Progenitor cell of endocrine pancreas (in vitro differentiated cells): ENCODE data around the gene RFT1. TPM values are rescaled to one million over a fixed set of nuclear protein-coding genes. Genes with fewer than 3 reads are reported as not detected.
A peak's percentile ranks its signal among the peaks of the same experiment; 100 is the strongest.

Experiments used
- DNase-seq: peaks from one replicate; pipeline ENCODE4 v3.0.0; 2021; ENCODE audit warnings: low spot score; ENCODE audit not compliant: unreplicated experiment
- H3K27ac Mint-ChIP-seq: 2 replicates; pipeline ENCODE4 v1.8.0; 2021; ENCODE audit warnings: mild to moderate bottlenecking, moderate library complexity, mixed read lengths
- H3K27me3 Mint-ChIP-seq: 2 replicates; pipeline ENCODE4 v1.8.0; 2021; ENCODE audit warnings: mixed read lengths
- H3K36me3 Mint-ChIP-seq: 2 replicates; pipeline ENCODE4 v1.8.0; 2022; ENCODE audit warnings: mixed read lengths; ENCODE audit not compliant: insufficient read depth
- H3K4me1 Mint-ChIP-seq: 2 replicates; pipeline ENCODE4 v1.8.0; 2021; ENCODE audit warnings: low read depth, mixed read lengths
- H3K4me3 Mint-ChIP-seq: 2 replicates; pipeline ENCODE4 v1.8.0; 2021; ENCODE audit warnings: low read depth, mild to moderate bottlenecking, moderate library complexity, mixed read lengths
- H3K9me3 Mint-ChIP-seq: 2 replicates; pipeline ENCODE4 v1.8.0; 2021; ENCODE audit warnings: low read depth, mixed read lengths
- total RNA-seq: library from RNA; stranded (reverse); gene quantifications from 2 replicates; pipeline ENCODE4 v1.2.1, GENCODE V29; 2021
- TF ChIP-seq, protein P1 (sequence below): fragments of 200-600 bp; sonication (generic); IDR thresholded peaks from one replicate; pipeline ENCODE4 v1.5.0; 2021; ENCODE audit warnings: antibody characterized with exemption, mild to moderate bottlenecking; ENCODE audit not compliant: unreplicated experiment

RFT1 gene
- total RNA-seq, 1 donor from 2014 or later, result 22.5 TPM

GRCh38 chr3:53074366-53074696 is 55.9 kb downstream of the RFT1 start:
- Mint-ChIP-seq H3K27ac (no peak overlapping the region), H3K9me3 (no peaks in the 10 kb centered on the region), H3K4me1 (peaks cover 7% of the 10 kb centered on the region), H3K27me3 (peaks cover 4% of the 10 kb centered on the region), H3K4me3 (no peak overlapping the region), H3K36me3 (no peaks in the 10 kb centered on the region)
- no peak for DNase-seq
- TF ChIP-seq, protein P1, sequence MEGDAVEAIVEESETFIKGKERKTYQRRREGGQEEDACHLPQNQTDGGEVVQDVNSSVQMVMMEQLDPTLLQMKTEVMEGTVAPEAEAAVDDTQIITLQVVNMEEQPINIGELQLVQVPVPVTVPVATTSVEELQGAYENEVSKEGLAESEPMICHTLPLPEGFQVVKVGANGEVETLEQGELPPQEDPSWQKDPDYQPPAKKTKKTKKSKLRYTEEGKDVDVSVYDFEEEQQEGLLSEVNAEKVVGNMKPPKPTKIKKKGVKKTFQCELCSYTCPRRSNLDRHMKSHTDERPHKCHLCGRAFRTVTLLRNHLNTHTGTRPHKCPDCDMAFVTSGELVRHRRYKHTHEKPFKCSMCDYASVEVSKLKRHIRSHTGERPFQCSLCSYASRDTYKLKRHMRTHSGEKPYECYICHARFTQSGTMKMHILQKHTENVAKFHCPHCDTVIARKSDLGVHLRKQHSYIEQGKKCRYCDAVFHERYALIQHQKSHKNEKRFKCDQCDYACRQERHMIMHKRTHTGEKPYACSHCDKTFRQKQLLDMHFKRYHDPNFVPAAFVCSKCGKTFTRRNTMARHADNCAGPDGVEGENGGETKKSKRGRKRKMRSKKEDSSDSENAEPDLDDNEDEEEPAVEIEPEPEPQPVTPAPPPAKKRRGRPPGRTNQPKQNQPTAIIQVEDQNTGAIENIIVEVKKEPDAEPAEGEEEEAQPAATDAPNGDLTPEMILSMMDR, result no peak

GRCh38 chr3:53073553-53074365 is 56.5 kb downstream of the RFT1 start:
- H3K27me3 Mint-ChIP-seq, result peaks cover 6% of the 10 kb centered on the region
- no peak for DNase-seq
- H3K27ac Mint-ChIP-seq, result peak overlapping the region; percentile 56
- H3K9me3 Mint-ChIP-seq, result no peaks in the 10 kb centered on the region
- TF ChIP-seq, protein P1, result no peak
- H3K4me3 Mint-ChIP-seq, result no peak overlapping the region
- H3K4me1 Mint-ChIP-seq, result peaks cover 7% of the 10 kb centered on the region
- H3K36me3 Mint-ChIP-seq, result no peaks in the 10 kb centered on the region

GRCh38 chr3:53072653-53073552 is 57.3 kb downstream of the RFT1 start:
- DNase-seq, result peak; percentile 72
- H3K27me3 Mint-ChIP-seq, result peaks cover 6% of the 10 kb centered on the region
- peak overlapping the region; percentile 55 for H3K4me3 Mint-ChIP-seq
- peak overlapping the region; percentile 56 for H3K27ac Mint-ChIP-seq
- H3K4me1 Mint-ChIP-seq, result peaks cover 7% of the 10 kb centered on the region
- no peaks in the 10 kb centered on the region for H3K36me3 Mint-ChIP-seq
- no peaks in the 10 kb centered on the region for H3K9me3 Mint-ChIP-seq
- TF ChIP-seq, protein P1, result peak; percentile 94

DNA sequence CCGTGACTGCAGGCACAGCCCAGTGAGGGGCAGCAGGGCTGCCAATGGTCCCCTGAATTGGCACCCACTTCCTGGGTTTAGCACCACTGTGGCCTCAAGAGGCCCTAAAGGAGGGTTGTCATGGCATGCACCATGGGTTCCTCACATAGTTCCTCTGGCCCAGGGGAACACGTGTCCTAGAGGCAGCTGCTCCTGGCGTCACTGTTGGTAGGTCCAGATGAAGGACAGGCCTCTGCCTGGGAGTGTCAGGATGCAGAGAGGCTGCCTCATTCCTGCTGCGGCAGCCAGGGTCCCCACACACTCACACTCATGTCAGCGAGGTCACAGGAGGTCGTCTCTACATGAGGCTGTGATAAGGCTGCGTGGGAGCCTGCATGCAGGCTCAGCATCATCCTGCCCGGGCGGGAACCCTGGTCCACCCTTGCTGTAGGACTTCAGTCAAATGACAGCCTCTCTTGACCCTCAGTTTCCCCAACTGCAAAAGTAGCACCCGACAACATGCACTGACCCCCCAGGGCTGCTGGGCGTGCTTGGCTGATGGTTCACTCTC is 58.3 kb downstream of the RFT1 start:
- H3K27ac Mint-ChIP-seq, result no peak overlapping the region
- TF ChIP-seq, protein P1, result no peak
- DNase-seq, result no peak
- H3K9me3 Mint-ChIP-seq, result no peaks in the 10 kb centered on the region
- peaks cover 6% of the 10 kb centered on the region for H3K27me3 Mint-ChIP-seq
- no peak overlapping the region for H3K4me3 Mint-ChIP-seq
- H3K36me3 Mint-ChIP-seq, result no peaks in the 10 kb centered on the region
- peaks cover 7% of the 10 kb centered on the region for H3K4me1 Mint-ChIP-seq

DNA sequence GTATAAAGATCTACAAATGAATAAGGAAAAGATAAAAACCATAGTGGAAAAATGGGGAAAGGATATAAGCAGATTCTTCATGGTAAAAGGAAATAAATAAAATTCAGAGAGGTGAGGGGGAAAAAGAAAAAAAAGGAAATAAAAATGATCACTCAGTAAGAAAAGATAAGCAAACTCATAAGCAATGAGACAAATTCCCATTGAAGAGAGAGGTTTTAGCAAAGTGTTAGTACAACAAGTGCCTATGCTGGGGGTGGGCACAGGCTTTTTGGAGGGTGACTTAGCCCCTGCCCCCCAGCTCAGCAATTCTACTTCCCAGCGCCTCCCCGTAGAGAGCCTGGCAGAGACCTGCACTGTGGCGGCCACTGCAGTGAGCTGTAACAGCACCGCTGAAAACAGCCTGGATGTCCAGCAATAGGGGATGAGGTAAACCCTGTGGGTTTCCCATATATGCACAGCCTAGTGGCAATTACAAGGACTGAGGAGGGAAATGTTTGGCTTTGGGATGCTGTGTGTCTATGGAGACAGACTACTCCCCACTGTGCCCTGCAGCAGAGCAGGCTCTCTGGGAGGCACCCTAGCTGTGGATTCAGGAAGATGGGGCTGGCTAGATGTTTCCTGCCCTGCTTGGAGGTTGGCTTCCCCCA is 60.7 kb downstream of the RFT1 start:
- Mint-ChIP-seq H3K27ac (no peak overlapping the region), H3K27me3 (peaks cover 12% of the 10 kb centered on the region), H3K9me3 (no peaks in the 10 kb centered on the region), H3K36me3 (no peaks in the 10 kb centered on the region), H3K4me1 (peaks cover 7% of the 10 kb centered on the region), H3K4me3 (no peak overlapping the region)
- no peak for DNase-seq
- TF ChIP-seq, protein P1, result no peak
